Upper lobe of left lung (tissue), 6 donors: ENCODE results near the gene FOCAD. TPM values are rescaled to one million over a fixed set of nuclear protein-coding genes. Genes with fewer than 3 reads are reported as not detected.
A peak's percentile ranks its signal among the peaks of the same experiment; 100 is the strongest.
"Not testable (repeated sequence)": the region's sequence is repeated elsewhere in the genome, so short reads cannot be mapped to it uniquely, and the experiment has no call there.

ENCODE experiments used
- ATAC-seq, 2 donors: fragments of 200-7000 bp; cut with Tn5 transposase; one replicate each; pipeline ENCODE4 v1.9.1; 2022; ENCODE audit warnings: mild to moderate bottlenecking in 2 of 2, moderate library complexity in 2 of 2; ENCODE audit not compliant: low FRiP score in 2 of 2
- DNase-seq, 2 donors: peaks; one replicate each; pipeline ENCODE4 v3.0.0-alpha.2; 2019 to 2020
- H3K27ac ChIP-seq, 4 donors: fragments of 200-600 bp; sonication (generic); one replicate each; pipeline ENCODE4 v1.5.1; 2016 to 2019
- H3K27me3 ChIP-seq, 4 donors: fragments of 200-600 bp; sonication (generic); one replicate each; pipeline ENCODE4 v1.5.1; 2017 to 2019
- H3K36me3 ChIP-seq, 4 donors: fragments of 200-600 bp; sonication (generic); one replicate each; pipeline ENCODE4 v1.5.1; 2016 to 2019
- H3K4me1 ChIP-seq, 4 donors: fragments of 200-600 bp; sonication (generic); one replicate each; pipeline ENCODE4 v1.5.1; 2018 to 2019
- H3K4me3 ChIP-seq, 4 donors: fragments of 200-600 bp; sonication (generic); one replicate each; pipeline ENCODE4 v1.5.1; 2017 to 2019; ENCODE audit warnings: mild to moderate bottlenecking in 2 of 4, moderate library complexity in 1 of 4
- H3K9me3 ChIP-seq, 4 donors: fragments of 200-600 bp; sonication (generic); one replicate each; pipeline ENCODE4 v1.5.1; 2018 to 2019
- CTCF ChIP-seq, 6 experiments: fragments of 450-650 bp in 4 of 6; fragments of 200-600 bp in 2 of 6; sonication (generic) in 2 of 6; IDR thresholded peaks; one replicate each; pipeline ENCODE4 v1.5.1; 2016 to 2019; ENCODE audit warnings: antibody characterized with exemption in 6 of 6
- EP300 ChIP-seq, 4 donors: sonication (generic); formaldehyde crosslinking; IDR thresholded peaks; one replicate each; pipeline ENCODE4 v1.5.1; 2017; ENCODE audit warnings: antibody characterized with exemption in 4 of 4, control low read depth in 2 of 4
- POLR2A ChIP-seq, 4 donors: fragments of 450-650 bp; IDR thresholded peaks; one replicate each; pipeline ENCODE4 v1.5.1; 2016 to 2017; ENCODE audit warnings: antibody characterized with exemption in 4 of 4, mild to moderate bottlenecking in 2 of 4
- POLR2AphosphoS5 ChIP-seq, 2 donors: sonication (generic); formaldehyde crosslinking; IDR thresholded peaks; one replicate each; pipeline ENCODE4 v1.5.1; 2017; ENCODE audit warnings: antibody characterized with exemption in 2 of 2
- WGBS, 2 donors: methylation state at CpG; one replicate each; pipeline ENCODE4 v1.1.5; 2017 to 2018; 5-methylcytosine and 5-hydroxymethylcytosine counted together
- total RNA-seq, 6 donors: library from RNA; depleted of rRNA in 4 of 6; stranded (reverse); fragments of >200 nt in 4 of 6; gene quantifications; one replicate each; pipeline versions ENCODE4 v1.1.0 to v1.2.1, GENCODE V29; 2016 to 2021
- donor health status: DM: no; HTN: no; CAD: no; lungs with moderate emphysema.
- donor health status: DM: no; HTN: yes; CAD: no; lungs with severe emphysema.

Gene FOCAD
- total RNA-seq, 6 donors from 2014 or later: 21.0 to 83.8 (median 28.3) TPM

- TF ChIP-seq CTCF (IDR thresholded peaks at IDR 0.05) (no peak), EP300 (IDR thresholded peaks at IDR 0.05) (no peak)
- no peak for ATAC-seq
- Histone ChIP-seq H3K4me3 (no peak overlapping the region), H3K27me3 (no peaks in the 10 kb centered on the region), H3K36me3 (no peaks in the 10 kb centered on the region), H3K4me1 (no peaks in the 10 kb centered on the region), H3K27ac (no peak overlapping the region), H3K9me3 (no peaks in the 10 kb centered on the region)
- WGBS, 2 donors: 90 to 93% methylated on average over 4 of the region's 4 CpGs
- DNase-seq: no peak
Measured at GRCh38 chr9:20671635-20672034, 12.4 kb upstream of the FOCAD start.

- 96 to 98% methylated on average over 10 of the region's 10 CpGs for WGBS, 2 donors
- H3K4me3 ChIP-seq, ATAC-seq, H3K27ac ChIP-seq, H3K27me3 ChIP-seq, H3K9me3 ChIP-seq, H3K36me3 ChIP-seq, H3K4me1 ChIP-seq: not testable (repeated sequence)
- DNase-seq: peak in 1 of 2 donors; percentile 11
Measured at GRCh38 chr9:20673537-20673936, 10.5 kb upstream of the FOCAD start.

- ATAC-seq: no peak
- TF ChIP-seq CTCF (IDR thresholded peaks at IDR 0.05) (no peak), EP300 (IDR thresholded peaks at IDR 0.05) (no peak), POLR2A (IDR thresholded peaks at IDR 0.05) (no peak), POLR2AphosphoS5 (IDR thresholded peaks at IDR 0.05) (no peak)
- Histone ChIP-seq H3K27me3 (no peaks in the 10 kb centered on the region), H3K36me3 (no peaks in the 10 kb centered on the region), H3K4me3 (no peak overlapping the region), H3K27ac (no peak overlapping the region), H3K9me3 (no peaks in the 10 kb centered on the region), H3K4me1 (peaks cover 11 to 23% (median 16%) of the 10 kb centered on the region in 4 donors)
- no peak for DNase-seq
- 85 to 96% methylated on average over 2 of the region's 2 CpGs for WGBS, 2 donors
Measured at GRCh38 chr9:20681467-20681866, 2.6 kb upstream of the FOCAD start.

- H3K4me3 ChIP-seq: peak overlapping the region; percentile 77 to 91 (median 80)
- peak overlapping the region; percentile 86 to 95 (median 92) for H3K27ac ChIP-seq
- no peaks in the 10 kb centered on the region for H3K36me3 ChIP-seq
- peaks cover 11 to 23% (median 16%) of the 10 kb centered on the region in 4 donors for H3K4me1 ChIP-seq
- WGBS, 2 donors: 4 to 5% methylated on average over 23 to 24 of the region's 27 CpGs
- TF ChIP-seq EP300 (IDR thresholded peaks at IDR 0.05) (no peak), POLR2AphosphoS5 (IDR thresholded peaks at IDR 0.05) (no peak), CTCF (IDR thresholded peaks at IDR 0.05) (no peak), POLR2A (IDR thresholded peaks at IDR 0.05) (no peak)
- no peaks in the 10 kb centered on the region for H3K9me3 ChIP-seq
- DNase-seq: peak in 1 of 2 donors; percentile 53
- H3K27me3 ChIP-seq: no peaks in the 10 kb centered on the region
- ATAC-seq: peak in 1 of 2 donors; percentile 72
Measured at GRCh38 chr9:20683351-20684034, 566 bp upstream of the FOCAD start.

- no peak for DNase-seq
- Histone ChIP-seq H3K4me3 (peak overlapping the region; percentile 77 to 91 (median 80)), H3K9me3 (no peaks in the 10 kb centered on the region), H3K4me1 (peaks cover 11 to 23% (median 16%) of the 10 kb centered on the region in 4 donors), H3K27me3 (no peaks in the 10 kb centered on the region), H3K36me3 (no peaks in the 10 kb centered on the region), H3K27ac (peak overlapping the region; percentile 86 to 95 (median 92))
- TF ChIP-seq EP300 (IDR thresholded peaks at IDR 0.05) (peak in 1 of 4 donors; percentile 8), CTCF (IDR thresholded peaks at IDR 0.05) (no peak)
- no peak for ATAC-seq
- 3% methylated on average over 10 of the region's 10 CpGs for WGBS, 2 donors
Measured at GRCh38 chr9:20684875-20685696, 1.0 kb downstream of the FOCAD start.
